DOHH2 (cell line): ENCODE results near the gene CIB4.

Experiments
- H3F3A ChIP-seq: fragments of 200-600 bp; sonication (generic), shearing (Covaris generic); 2 replicates; pipeline ENCODE4 v1.6.0; 2016; ENCODE audit warnings: antibody characterized with exemption, mild to moderate bottlenecking; ENCODE audit not compliant: control insufficient read depth, insufficient read depth
- H3K27ac ChIP-seq: fragments of 200-600 bp; sonication (generic); 2 replicates; pipeline ENCODE4 v1.5.1; 2014; ENCODE audit warnings: low read depth, mild to moderate bottlenecking, low read length, moderate library complexity
- H3K27me3 ChIP-seq: fragments of 200-600 bp; sonication (generic); 2 replicates; pipeline ENCODE4 v1.6.1; 2014; ENCODE audit warnings: mild to moderate bottlenecking, low read length, mixed read lengths; ENCODE audit not compliant: control insufficient read depth
- H3K36me3 ChIP-seq: fragments of 200-600 bp; sonication (generic); 2 replicates; pipeline ENCODE4 v1.6.1; 2014; ENCODE audit warnings: mild to moderate bottlenecking, low read length, moderate library complexity, mixed read lengths; ENCODE audit not compliant: control insufficient read depth
- H3K4me1 ChIP-seq: fragments of 200-600 bp; sonication (generic); 2 replicates; pipeline ENCODE4 v1.6.1; 2014; ENCODE audit warnings: mild to moderate bottlenecking, low read length, mixed read lengths; ENCODE audit not compliant: control insufficient read depth
- H3K4me2 ChIP-seq: fragments of 200-600 bp; sonication (generic); 2 replicates; pipeline ENCODE4 v1.6.0; 2014; ENCODE audit warnings: mild to moderate bottlenecking, low read length, moderate library complexity
- H3K4me3 ChIP-seq: fragments of 200-600 bp; sonication (generic); 2 replicates; pipeline ENCODE4 v1.5.1; 2014; ENCODE audit warnings: mild to moderate bottlenecking, low read length, mixed read lengths
- H3K79me2 ChIP-seq: fragments of 200-600 bp; sonication (generic); 2 replicates; pipeline ENCODE4 v1.6.1; 2014; ENCODE audit warnings: mild to moderate bottlenecking, low read length, mixed read lengths; ENCODE audit not compliant: control insufficient read depth
- H3K9me2 ChIP-seq: fragments of 200-600 bp; sonication (generic); replicated peaks from 2 replicates; pipeline ENCODE4 v1.6.1; 2014; ENCODE audit warnings: mild to moderate bottlenecking, low read length, mixed read lengths; ENCODE audit not compliant: control insufficient read depth
- H3K9me3 ChIP-seq: fragments of 200-600 bp; sonication (generic); 2 replicates; pipeline ENCODE4 v1.6.1; 2014; ENCODE audit warnings: antibody characterized with exemption, low read length, mixed read lengths; ENCODE audit not compliant: control insufficient read depth, insufficient read depth
- H4K20me1 ChIP-seq: fragments of 200-600 bp; sonication (generic); 2 replicates; pipeline ENCODE4 v1.6.0; 2014; ENCODE audit warnings: low read depth, mild to moderate bottlenecking, antibody characterized with exemption, low read length, moderate library complexity; ENCODE audit not compliant: control insufficient read depth, insufficient read depth
- EZH2phosphoT487 ChIP-seq: fragments of 200-600 bp; sonication (generic); IDR thresholded peaks from 2 replicates; pipeline ENCODE4 v1.6.1; 2017; ENCODE audit warnings: borderline replicate concordance, mild to moderate bottlenecking, antibody characterized with exemption, low read length, moderate library complexity, mixed read lengths
- TF ChIP-seq, protein P1 (sequence below): fragments of 200-600 bp; sonication (generic); IDR thresholded peaks from one replicate; pipeline ENCODE4 v1.5.1; 2014; ENCODE audit warnings: antibody characterized with exemption, mild to moderate bottlenecking, low read depth, low read length; ENCODE audit not compliant: poor library complexity, severe bottlenecking

The CIB4 gene

DNA sequence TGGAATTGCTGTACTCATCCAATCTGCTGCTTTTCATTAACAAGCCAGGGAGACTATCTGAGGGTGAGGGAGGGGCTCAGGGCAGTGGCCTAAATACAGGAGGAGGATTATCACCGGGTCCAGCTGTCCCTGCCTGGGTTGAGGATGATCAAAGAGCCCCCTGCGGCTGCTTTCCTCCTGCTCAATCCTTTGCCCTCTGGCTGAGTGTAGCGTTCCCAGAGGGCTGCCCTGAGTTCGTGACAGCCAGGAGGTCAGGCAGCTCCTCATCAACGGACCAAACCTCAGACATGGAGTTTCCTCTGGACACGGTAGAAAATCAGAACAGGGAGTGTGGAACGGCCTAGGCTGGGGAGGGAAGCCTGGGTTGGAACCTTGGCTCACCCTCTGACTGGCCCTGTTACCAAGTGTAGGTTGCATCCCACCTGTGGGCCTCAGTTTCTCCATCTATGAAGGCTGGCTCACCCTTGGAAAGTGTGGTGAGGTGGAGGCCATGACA lies 23.5 kb downstream of the CIB4 start:
- Histone ChIP-seq H3K4me2 (no peak overlapping the region), H4K20me1 (no peaks in the 10 kb centered on the region), H3K79me2 (no peaks in the 10 kb centered on the region), H3K27ac (no peak overlapping the region), H3K4me1 (no peaks in the 10 kb centered on the region), H3K9me2 (no peaks in the 10 kb centered on the region), H3K9me3 (no peaks in the 10 kb centered on the region), H3K27me3 (no peaks in the 10 kb centered on the region; the same call in 1 of the 2 replicates), H3K4me3 (no peak overlapping the region), H3F3A (no peaks in the 10 kb centered on the region), H3K36me3 (no peaks in the 10 kb centered on the region)
- TF ChIP-seq, protein P1, sequence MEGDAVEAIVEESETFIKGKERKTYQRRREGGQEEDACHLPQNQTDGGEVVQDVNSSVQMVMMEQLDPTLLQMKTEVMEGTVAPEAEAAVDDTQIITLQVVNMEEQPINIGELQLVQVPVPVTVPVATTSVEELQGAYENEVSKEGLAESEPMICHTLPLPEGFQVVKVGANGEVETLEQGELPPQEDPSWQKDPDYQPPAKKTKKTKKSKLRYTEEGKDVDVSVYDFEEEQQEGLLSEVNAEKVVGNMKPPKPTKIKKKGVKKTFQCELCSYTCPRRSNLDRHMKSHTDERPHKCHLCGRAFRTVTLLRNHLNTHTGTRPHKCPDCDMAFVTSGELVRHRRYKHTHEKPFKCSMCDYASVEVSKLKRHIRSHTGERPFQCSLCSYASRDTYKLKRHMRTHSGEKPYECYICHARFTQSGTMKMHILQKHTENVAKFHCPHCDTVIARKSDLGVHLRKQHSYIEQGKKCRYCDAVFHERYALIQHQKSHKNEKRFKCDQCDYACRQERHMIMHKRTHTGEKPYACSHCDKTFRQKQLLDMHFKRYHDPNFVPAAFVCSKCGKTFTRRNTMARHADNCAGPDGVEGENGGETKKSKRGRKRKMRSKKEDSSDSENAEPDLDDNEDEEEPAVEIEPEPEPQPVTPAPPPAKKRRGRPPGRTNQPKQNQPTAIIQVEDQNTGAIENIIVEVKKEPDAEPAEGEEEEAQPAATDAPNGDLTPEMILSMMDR, result no peak
- no peak for TF ChIP-seq EZH2phosphoT487

DNA sequence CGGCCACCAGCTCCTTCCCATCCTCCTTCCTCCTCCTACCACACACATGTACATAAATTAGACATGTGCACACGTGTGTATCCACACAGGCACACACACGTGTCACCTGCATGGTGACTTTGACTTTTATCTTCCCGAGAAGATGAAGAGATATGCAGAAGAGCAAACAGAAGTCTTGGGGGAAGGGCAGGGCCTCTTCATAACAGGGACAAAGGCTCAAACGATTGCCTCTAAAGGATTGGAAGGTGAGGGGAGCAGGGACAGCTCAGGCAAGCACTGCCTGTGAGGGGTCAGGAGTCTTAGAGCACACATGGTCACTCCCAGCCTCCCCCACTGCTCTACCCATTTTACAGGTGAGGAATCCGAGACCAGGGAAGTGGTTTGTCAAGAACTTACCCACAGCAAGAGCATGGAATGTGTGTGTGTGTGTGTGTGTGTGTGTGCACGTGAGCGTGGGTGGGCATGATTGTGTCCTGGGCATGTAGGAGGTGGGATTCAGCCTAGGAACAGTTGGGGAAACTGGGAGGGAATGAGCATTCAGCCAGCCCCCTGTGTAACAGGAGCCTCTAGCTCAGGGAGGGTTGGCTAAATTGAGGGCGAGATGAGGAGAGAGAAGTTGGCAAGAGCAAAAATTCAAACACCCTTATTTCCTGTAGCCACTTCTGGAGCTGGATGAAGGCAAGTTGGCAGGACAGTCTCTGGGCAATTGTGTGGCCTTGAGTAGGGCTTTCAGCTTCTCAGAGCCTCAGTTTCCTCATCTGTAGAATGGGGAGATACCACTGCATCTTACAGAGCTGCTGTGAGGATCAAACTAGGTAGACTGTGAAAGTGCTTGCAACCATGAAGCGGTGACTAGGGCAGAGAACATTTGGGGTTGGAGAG lies 24.2 kb downstream of the CIB4 start:
- Histone ChIP-seq H3F3A (no peaks in the 10 kb centered on the region), H3K79me2 (no peaks in the 10 kb centered on the region), H3K36me3 (no peaks in the 10 kb centered on the region), H3K4me2 (no peak overlapping the region), H4K20me1 (no peaks in the 10 kb centered on the region), H3K27ac (no peak overlapping the region), H3K4me1 (no peaks in the 10 kb centered on the region), H3K9me2 (no peaks in the 10 kb centered on the region), H3K4me3 (no peak overlapping the region), H3K9me3 (no peaks in the 10 kb centered on the region), H3K27me3 (no peaks in the 10 kb centered on the region; the same call in 1 of the 2 replicates)
- no peak for TF ChIP-seq EZH2phosphoT487
- TF ChIP-seq, protein P1, result no peak

DNA sequence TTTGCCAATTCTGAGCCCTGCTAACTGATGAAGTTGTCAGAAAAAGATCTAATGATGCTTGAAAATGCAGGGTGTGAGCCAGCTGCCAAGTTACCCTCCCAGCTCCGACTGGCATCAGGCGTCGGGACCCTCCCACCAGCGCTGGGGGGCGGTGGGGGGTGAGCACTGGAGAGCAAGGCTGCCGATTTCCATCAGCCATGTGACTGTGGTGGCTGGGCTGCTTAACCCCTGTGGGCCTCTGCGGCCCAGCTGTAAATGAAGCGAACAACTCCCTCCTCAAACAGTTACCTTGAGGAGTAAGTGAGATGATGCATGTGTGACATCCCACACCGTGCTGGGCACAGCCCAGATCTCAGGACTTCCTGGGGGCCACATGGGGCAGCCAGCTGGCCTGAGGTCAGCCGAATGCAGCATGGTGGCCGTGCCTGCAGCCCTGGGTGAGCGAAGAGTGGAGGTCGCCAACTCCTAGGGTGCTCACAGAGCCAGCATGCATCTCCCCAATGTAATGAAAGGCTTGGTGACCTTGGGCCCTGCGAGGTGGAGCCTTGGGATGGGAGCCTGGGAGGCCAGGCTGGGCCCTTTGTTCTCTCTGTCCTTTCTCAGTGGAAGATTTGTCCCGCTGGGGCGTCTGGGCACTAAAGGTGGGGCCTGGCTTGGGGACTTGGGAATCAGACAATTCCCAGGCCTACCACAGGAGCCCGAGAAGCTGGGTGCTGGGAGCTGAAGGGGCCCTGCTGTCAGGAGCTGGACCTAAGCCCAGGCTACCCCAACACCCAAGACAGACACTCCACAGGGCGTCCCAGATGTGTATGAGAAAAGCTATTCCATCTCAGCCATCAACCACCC lies 25.1 kb downstream of the CIB4 start:
- no peaks in the 10 kb centered on the region for H3K36me3 ChIP-seq
- TF ChIP-seq, protein P1, result no peak
- no peak for TF ChIP-seq EZH2phosphoT487
- H3K4me2 ChIP-seq, result no peak overlapping the region
- H4K20me1 ChIP-seq, result no peaks in the 10 kb centered on the region
- no peaks in the 10 kb centered on the region for H3F3A ChIP-seq
- peaks cover under 1% of the 10 kb centered on the region; the same call in 1 of the 2 replicates for H3K27me3 ChIP-seq
- no peaks in the 10 kb centered on the region for H3K9me2 ChIP-seq
- no peak overlapping the region for H3K4me3 ChIP-seq
- H3K27ac ChIP-seq, result no peak overlapping the region
- no peaks in the 10 kb centered on the region for H3K9me3 ChIP-seq
- H3K4me1 ChIP-seq, result no peaks in the 10 kb centered on the region
- no peaks in the 10 kb centered on the region for H3K79me2 ChIP-seq
